Stomach (tissue), 9 donors: ENCODE results near the gene BSPRY. TPM values are rescaled to one million over a fixed set of nuclear protein-coding genes. Genes with fewer than 3 reads are reported as not detected.

Experiments used
- DNase-seq, 2 donors: peaks; one replicate each; pipeline versions ENCODE4 v3.0.0 to v3.0.0-alpha.2; 2013 to 2019
- H3K27ac ChIP-seq, 5 donors: fragments of 200-600 bp in 4 of 5; sonication (generic) in 4 of 5; one replicate each; pipeline ENCODE4 v1.5.1; 2013 to 2019; ENCODE audit warnings: mild to moderate bottlenecking in 1 of 5, moderate library complexity in 1 of 5
- H3K27me3 ChIP-seq, 3 donors: fragments of 200-600 bp; sonication (generic); one replicate each; pipeline ENCODE4 v1.5.1; 2017 to 2019; ENCODE audit warnings: mixed run types in 1 of 3
- H3K36me3 ChIP-seq, 4 donors: fragments of 200-600 bp; sonication (generic); 1 replicate in 3 of 4; 2 replicates in 1 of 4; pipeline ENCODE4 v1.5.1; 2016 to 2019
- H3K4me1 ChIP-seq, 4 donors: fragments of 200-600 bp; sonication (generic); one replicate each; pipeline ENCODE4 v1.5.1; 2016 to 2019
- H3K4me3 ChIP-seq, 4 donors: fragments of 200-600 bp; sonication (generic) in 3 of 4; one replicate each; pipeline ENCODE4 v1.5.1; 2016 to 2019; ENCODE audit warnings: mild to moderate bottlenecking in 1 of 4
- H3K9me3 ChIP-seq, 4 donors: fragments of 200-600 bp; sonication (generic); one replicate each; pipeline ENCODE4 v1.5.1; 2016 to 2019
- CTCF ChIP-seq, 7 experiments: fragments of 450-650 bp in 4 of 7; fragments of 200-600 bp in 3 of 7; sonication (generic) in 3 of 7; IDR thresholded peaks; one replicate each; pipeline ENCODE4 v1.5.1; 2016 to 2019; ENCODE audit warnings: antibody characterized with exemption in 7 of 7, control low read depth in 2 of 7, mild to moderate bottlenecking in 1 of 7
- EP300 ChIP-seq: sonication (generic); formaldehyde crosslinking; IDR thresholded peaks from one replicate; pipeline ENCODE4 v1.6.1; 2017; ENCODE audit warnings: antibody characterized with exemption
- POLR2A ChIP-seq, 4 donors: fragments of 450-650 bp; IDR thresholded peaks; one replicate each; pipeline ENCODE4 v1.6.1; 2016; ENCODE audit warnings: antibody characterized with exemption in 4 of 4, control low read depth in 2 of 4, mild to moderate bottlenecking in 1 of 4, moderate library complexity in 1 of 4
- POLR2AphosphoS5 ChIP-seq, 3 donors: sonication (generic); formaldehyde crosslinking; IDR thresholded peaks; one replicate each; pipeline ENCODE4 v1.6.1; 2016; ENCODE audit warnings: antibody characterized with exemption in 3 of 3
- WGBS, 5 donors: extraction: QIAGEN DNeasy Blood & Tissue Kit in 3 of 5; methylation state at CpG; one replicate each; pipeline versions ENCODE4 v1.1.5 to v1.1.7; 2013 to 2018; 5-methylcytosine and 5-hydroxymethylcytosine counted together
- intact Hi-C: fragments of 100-400 bp; cut with DNase I; formaldehyde crosslinking; loops from one replicate; pipeline ENCODE4 v1.15.1; 2023; ENCODE audit warnings: low total_unique reads
- polyA plus RNA-seq, 3 donors: library from polyadenylated mRNA; stranded (reverse); fragments of 200-250 nt; gene quantifications; one replicate each; pipeline ENCODE4 v1.2.3, GENCODE V29; 2013
- total RNA-seq, 5 donors: library from RNA; depleted of rRNA; stranded (reverse); fragments of >200 nt; gene quantifications; one replicate each; pipeline versions ENCODE4 v1.1.0 to v1.2.3, GENCODE V29; 2014 to 2016
- donor health status: healthy with polysubstance abuse.
- donor health status: Bipolar disorder and iron deficiency.
- donor health status: healthy.

Gene BSPRY
- total and polyA plus RNA-seq, 8 donors, result 2.2 to 60.3 (median 20.0) TPM

- no peak overlapping the region for H3K4me3 ChIP-seq
- peak overlapping the region in 4 of 5 donors; percentile 49 to 88 (median 70) for H3K27ac ChIP-seq
- peaks cover 46 to 85% (median 79%) of the 10 kb centered on the region in 4 donors for H3K36me3 ChIP-seq
- intact Hi-C loops, result no loop called here
- no peaks in the 10 kb centered on the region for H3K27me3 ChIP-seq
- H3K9me3 ChIP-seq, result no peaks in the 10 kb centered on the region
- DNase-seq, result no peak
- TF ChIP-seq POLR2A (IDR thresholded peaks at IDR 0.05) (no peak), POLR2AphosphoS5 (IDR thresholded peaks at IDR 0.05) (no peak), EP300 (no peak), CTCF (IDR thresholded peaks at IDR 0.05) (no peak)
- 61 to 84% (median 83%) methylated on average over 7 to 11 of the region's 11 CpGs for WGBS, 5 donors
- peaks cover 22 to 33% (median 29%) of the 10 kb centered on the region in 4 donors for H3K4me1 ChIP-seq
Observed at GRCh38 chr9:113389451-113389850, 40.1 kb downstream of the BSPRY start.

- no peak for TF ChIP-seq POLR2AphosphoS5 (IDR thresholded peaks at IDR 0.05)
- TF ChIP-seq POLR2A (IDR thresholded peaks at IDR 0.05), result no peak
- TF ChIP-seq EP300, result no peak
- TF ChIP-seq CTCF (IDR thresholded peaks at IDR 0.05), result no peak
- peaks cover 22 to 33% (median 32%) of the 10 kb centered on the region in 4 donors for H3K4me1 ChIP-seq
- H3K4me3 ChIP-seq, result no peak overlapping the region
- H3K9me3 ChIP-seq, result no peaks in the 10 kb centered on the region
- WGBS, 5 donors, result 83 to 98% (median 90%) methylated on average over 10 to 17 of the region's 17 CpGs
- no peaks in the 10 kb centered on the region for H3K27me3 ChIP-seq
- intact Hi-C loops, result loop anchor here (10.0 kb wide), 1 partner anchor 46 kb away; the partner anchor contains the start of genes BSPRY and WDR31
- DNase-seq, result no peak
- H3K36me3 ChIP-seq, result peaks cover 46 to 94% (median 84%) of the 10 kb centered on the region in 4 donors
- H3K27ac ChIP-seq, result peak overlapping the region in 2 of 5 donors; percentile 79 to 88
Observed at GRCh38 chr9:113390192-113390960, 41.0 kb downstream of the BSPRY start.

- no peak overlapping the region for H3K27ac ChIP-seq
- peaks cover 41 to 89% (median 80%) of the 10 kb centered on the region in 4 donors for H3K36me3 ChIP-seq
- WGBS, 5 donors, result 94 to 97% (median 95%) methylated on average over 7 of the region's 7 CpGs
- no peak overlapping the region for H3K4me3 ChIP-seq
- no peak for TF ChIP-seq CTCF (IDR thresholded peaks at IDR 0.05)
- no peak for TF ChIP-seq EP300
- TF ChIP-seq POLR2AphosphoS5 (IDR thresholded peaks at IDR 0.05), result no peak
- no peak for TF ChIP-seq POLR2A (IDR thresholded peaks at IDR 0.05)
- H3K4me1 ChIP-seq, result peaks cover 22 to 39% (median 36%) of the 10 kb centered on the region in 4 donors
- no peaks in the 10 kb centered on the region for H3K27me3 ChIP-seq
- no peaks in the 10 kb centered on the region for H3K9me3 ChIP-seq
- intact Hi-C loops, result loop anchor here (10.0 kb wide), 1 partner anchor 47 kb away; the partner anchor contains the start of genes BSPRY and WDR31
- DNase-seq, result no peak
Observed at GRCh38 chr9:113391917-113392316, 42.6 kb downstream of the BSPRY start.

GRCh38 chr9:113393281-113393680, 43.9 kb downstream of the BSPRY start:
- Histone ChIP-seq H3K9me3 (no peaks in the 10 kb centered on the region), H3K36me3 (peaks cover 34 to 75% (median 66%) of the 10 kb centered on the region in 4 donors), H3K4me1 (peaks cover 22 to 43% (median 37%) of the 10 kb centered on the region in 4 donors), H3K4me3 (no peak overlapping the region), H3K27ac (no peak overlapping the region), H3K27me3 (no peaks in the 10 kb centered on the region)
- intact Hi-C loops, result loop anchor here (10.0 kb wide), 1 partner anchor 48 kb away; the partner anchor contains the start of genes BSPRY and WDR31
- no peak for DNase-seq
- TF ChIP-seq POLR2AphosphoS5 (IDR thresholded peaks at IDR 0.05) (no peak), EP300 (no peak), POLR2A (IDR thresholded peaks at IDR 0.05) (no peak), CTCF (IDR thresholded peaks at IDR 0.05) (no peak)
- 86 to 97% (median 95%) methylated on average over 7 of the region's 7 CpGs for WGBS, 5 donors
